HG03139 (cell line): ENCODE measurements around the gene NEK8.
"Not testable (repeated sequence)": the region's sequence is repeated elsewhere in the genome, so short reads cannot be mapped to it uniquely, and the experiment has no call there.

ENCODE experiments used
- ATAC-seq: cut with Tn5 transposase; IDR thresholded peaks from one replicate; pipeline ENCODE4 v1.9.1; 2021; ENCODE audit not compliant: unreplicated experiment

The NEK8 gene

GRCh38 chr17:28710861-28711722 lies 17.5 kb upstream of the NEK8 start:
- ATAC-seq: peak; percentile 57

GRCh38 chr17:28711723-28712031 lies 16.9 kb upstream of the NEK8 start, which contains the start of gene PROCA1:
Gene PROCA1 (minus strand): TSS chr17:28711888. CDS start chr17:28711660, 228 bp downstream.
- ATAC-seq: peak; percentile 11

GRCh38 chr17:28712032-28712704 lies 16.4 kb upstream of the NEK8 start:
- ATAC-seq: peak; percentile 12

- ATAC-seq: no peak
Observed at GRCh38 chr17:28712705-28713415, 15.7 kb upstream of the NEK8 start.

GRCh38 chr17:28714281-28714680 lies 14.3 kb upstream of the NEK8 start:
- ATAC-seq: no peak

GRCh38 chr17:28715217-28715616 lies 13.4 kb upstream of the NEK8 start:
- ATAC-seq: no peak

- no peak for ATAC-seq
Observed at GRCh38 chr17:28716740-28717577, 11.6 kb upstream of the NEK8 start.

- no peak for ATAC-seq
Observed at GRCh38 chr17:28717578-28718332, 10.8 kb upstream of the NEK8 start, which contains the start of gene RAB34. Gene RAB34 (minus strand): TSS chr17:28717868. CDS start chr17:28717266, 602 bp downstream.

- no peak for ATAC-seq
Observed at GRCh38 chr17:28718333-28719020, 10.1 kb upstream of the NEK8 start.

- no peak for ATAC-seq
Observed at GRCh38 chr17:28719021-28719433, 9.6 kb upstream of the NEK8 start.

- no peak for ATAC-seq
Observed at GRCh38 chr17:28720247-28720996, 8.2 kb upstream of the NEK8 start.

GRCh38 chr17:28720997-28721329 lies 7.6 kb upstream of the NEK8 start:
- not testable (repeated sequence) for ATAC-seq

- no peak for ATAC-seq
Observed at GRCh38 chr17:28722417-28723158, 6.0 kb upstream of the NEK8 start.

- no peak for ATAC-seq
Observed at GRCh38 chr17:28723159-28723835, 5.3 kb upstream of the NEK8 start.

GRCh38 chr17:28723836-28724499 lies 4.6 kb upstream of the NEK8 start:
- ATAC-seq: not testable (repeated sequence)

- no peak for ATAC-seq
Observed at GRCh38 chr17:28724500-28725165, 4.0 kb upstream of the NEK8 start.
